SK-MEL-5 (cell line): ENCODE data around the gene NTRK2. TPM values are rescaled to one million over a fixed set of nuclear protein-coding genes. Genes with fewer than 3 reads are reported as not detected.
A peak's percentile ranks its signal among the peaks of the same experiment; 100 is the strongest.
"Not testable (repeated sequence)": the region's sequence is repeated elsewhere in the genome, so short reads cannot be mapped to it uniquely, and the experiment has no call there.

Source experiments
- DNase-seq: peaks from one replicate; pipeline ENCODE4 v3.0.0-alpha.2; 2016; ENCODE audit warnings: low read depth, low spot score
- in situ Hi-C: cut with HindIII; loops from 2 replicates; pipeline ENCODE4 v1.10.0; 2016; ENCODE audit warnings: low sequenced_read_pairs, high pct_unique_total_duplicates, low pct_unique_long_range_greater_than_20kb
- total RNA-seq: library from RNA; depleted of rRNA; stranded (reverse); fragments of >200 nt; shearing (Covaris generic); gene quantifications from 2 replicates; pipeline ENCODE4 v1.2.3, GENCODE V29; 2014

Gene NTRK2
- total RNA-seq, 1 experiment from 2014 or later, result 1.0 TPM

- in situ Hi-C loops, result no loop called here
- DNase-seq, result no peak
Observed at GRCh38 chr9:84874022-84874421, 204.5 kb downstream of the NTRK2 start.

- DNase-seq, result peak; percentile 11
- in situ Hi-C loops, result no loop called here
Observed at GRCh38 chr9:84874596-84874995, 205.1 kb downstream of the NTRK2 start.

GRCh38 chr9:84875193-84875592, 205.7 kb downstream of the NTRK2 start:
- in situ Hi-C loops, result no loop called here

DNA sequence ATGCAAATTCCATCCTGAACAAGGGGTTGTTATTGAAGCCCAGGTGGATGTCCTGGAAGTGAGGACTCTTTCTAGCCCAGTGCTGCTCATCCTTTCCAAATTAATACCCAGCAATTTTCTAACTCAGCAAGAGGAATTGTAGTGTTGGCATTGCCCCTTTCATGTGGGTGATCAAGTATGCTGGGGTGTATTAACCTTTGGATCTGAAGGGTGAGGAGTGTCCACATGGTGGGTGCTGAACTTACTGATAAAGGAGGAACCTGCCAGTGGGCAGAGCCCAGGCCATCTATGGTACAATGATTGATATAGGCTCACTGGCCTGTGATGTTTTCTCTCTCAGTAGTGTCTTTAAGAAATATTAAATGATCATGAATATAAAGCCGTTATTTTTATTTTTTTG, 210.1 kb downstream of the NTRK2 start:
- in situ Hi-C loops, result no loop called here
- DNase-seq, result no peak

More at GRCh38 chr9:84875193-84875592, 205.7 kb downstream of the NTRK2 start:
- DNase-seq, result peak; percentile 53

- in situ Hi-C loops, result no loop called here
Observed at GRCh38 chr9:84880835-84881234, 211.3 kb downstream of the NTRK2 start.

GRCh38 chr9:84886866-84887265, 217.3 kb downstream of the NTRK2 start:
- in situ Hi-C loops, result no loop called here
- no peak for DNase-seq

More at GRCh38 chr9:84880835-84881234, 211.3 kb downstream of the NTRK2 start:
- no peak for DNase-seq

DNA sequence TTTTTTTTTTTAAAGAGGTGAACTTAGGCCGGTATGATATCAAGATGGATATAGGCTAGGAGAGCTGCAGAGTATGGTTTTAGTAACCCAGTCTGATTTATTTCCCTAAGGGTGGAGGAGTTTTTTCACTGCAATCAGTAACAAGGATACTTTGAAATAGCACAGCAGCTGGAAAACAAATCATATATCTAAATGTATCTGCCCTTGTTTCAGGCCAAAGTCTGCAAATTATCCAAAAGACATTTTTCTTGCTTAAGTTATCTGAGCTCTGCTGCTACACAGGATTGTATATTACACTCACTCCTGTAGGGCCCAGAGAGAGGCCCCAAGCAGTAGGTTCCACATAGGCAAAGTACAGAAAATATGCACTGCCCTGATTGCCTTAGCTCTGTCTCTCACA, 222.4 kb downstream of the NTRK2 start:
- in situ Hi-C loops, result no loop called here

GRCh38 chr9:84893419-84894128, 224.0 kb downstream of the NTRK2 start:
- DNase-seq, result no peak
- in situ Hi-C loops, result no loop called here

More for the DNA sequence above, 222.4 kb downstream of the NTRK2 start:
- DNase-seq, result no peak

DNA sequence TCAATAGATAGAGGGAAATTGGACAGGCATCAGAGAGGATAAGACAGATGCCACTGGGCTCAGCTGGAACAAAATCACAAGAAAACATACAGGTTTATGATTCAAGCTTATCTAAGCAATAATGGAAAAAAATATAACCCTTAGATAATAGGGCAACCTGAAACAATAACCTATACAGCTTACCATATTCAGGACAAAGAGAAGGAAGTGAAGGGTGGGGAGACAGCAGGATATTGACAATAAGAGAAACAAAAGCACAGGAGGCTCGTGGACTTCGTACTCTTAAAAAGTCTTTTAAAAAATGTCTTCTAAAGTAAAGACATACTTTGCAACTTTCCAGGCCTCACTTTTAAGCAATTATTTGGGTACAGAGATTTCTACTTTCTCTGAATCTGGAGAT, 225.3 kb downstream of the NTRK2 start:
- in situ Hi-C loops, result no loop called here
- no peak for DNase-seq

GRCh38 chr9:84897362-84898094, 228.0 kb downstream of the NTRK2 start:
- no peak for DNase-seq
- in situ Hi-C loops, result no loop called here

DNA sequence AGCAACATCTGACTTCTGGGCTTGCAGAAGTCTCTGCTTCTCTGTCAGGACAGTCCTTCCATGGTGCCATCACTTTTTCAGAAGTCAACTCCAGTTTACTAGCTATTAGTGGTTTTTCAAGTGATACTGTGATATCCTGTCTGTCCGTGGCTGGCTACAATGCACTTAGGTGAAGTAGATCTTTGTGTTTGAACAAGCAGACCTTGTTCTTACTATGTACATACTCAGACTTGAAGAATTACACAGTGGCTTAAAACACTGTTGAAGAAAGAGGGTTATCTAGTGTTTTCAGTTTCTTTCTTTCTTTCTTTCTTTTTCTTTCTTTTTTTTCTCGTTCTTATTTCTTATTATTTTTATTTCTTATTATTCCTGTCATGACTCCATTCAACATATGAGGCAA, 228.7 kb downstream of the NTRK2 start:
- DNase-seq, result peak; percentile 12

GRCh38 chr9:84898618-84899017, 229.1 kb downstream of the NTRK2 start:
- DNase-seq, in situ Hi-C loops: not testable (repeated sequence)

More for the DNA sequence above, 228.7 kb downstream of the NTRK2 start:
- in situ Hi-C loops, result no loop called here

DNA sequence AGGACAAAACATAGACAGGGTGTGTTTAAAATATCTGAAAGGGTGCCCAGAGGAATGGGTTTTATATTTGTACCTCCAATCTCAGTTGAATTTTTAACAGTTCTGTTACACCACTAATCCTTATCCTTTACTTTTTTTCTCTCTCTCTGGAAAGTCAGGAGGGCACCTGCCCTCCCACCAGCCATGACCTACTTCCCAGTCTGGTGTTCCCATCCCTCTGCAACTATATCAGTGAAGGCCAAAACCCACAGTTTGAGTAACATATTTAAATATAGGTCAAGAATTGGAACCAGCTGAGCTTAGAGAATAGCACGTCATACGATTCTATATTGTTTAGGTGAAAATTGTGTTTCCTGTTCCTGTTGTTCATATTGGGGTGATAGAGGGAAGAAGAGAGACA, 229.8 kb downstream of the NTRK2 start:
- DNase-seq, result no peak
- in situ Hi-C loops, result no loop called here

DNA sequence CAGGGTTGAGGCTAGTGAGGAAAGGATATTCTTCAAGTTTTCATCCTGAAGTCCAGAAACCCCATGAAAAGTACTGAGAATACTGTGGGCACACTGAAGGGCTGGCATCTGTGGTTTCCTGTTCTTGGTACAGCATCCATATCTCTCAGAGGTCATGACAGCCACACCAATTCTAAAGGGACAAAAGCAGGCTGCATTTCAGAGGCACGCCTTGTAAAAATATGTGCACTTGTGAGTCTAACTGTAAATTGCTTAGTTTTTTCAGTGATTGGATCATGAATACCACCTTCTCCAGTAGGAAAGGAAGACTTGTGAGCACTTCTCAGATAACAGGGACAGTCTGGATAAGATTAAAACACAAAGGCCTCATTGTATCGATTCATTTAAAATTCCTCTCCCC, 230.9 kb downstream of the NTRK2 start:
- DNase-seq, result no peak
- in situ Hi-C loops, result no loop called here

GRCh38 chr9:84903963-84904362, 234.4 kb downstream of the NTRK2 start:
- DNase-seq, result no peak
- in situ Hi-C loops, result no loop called here

DNA sequence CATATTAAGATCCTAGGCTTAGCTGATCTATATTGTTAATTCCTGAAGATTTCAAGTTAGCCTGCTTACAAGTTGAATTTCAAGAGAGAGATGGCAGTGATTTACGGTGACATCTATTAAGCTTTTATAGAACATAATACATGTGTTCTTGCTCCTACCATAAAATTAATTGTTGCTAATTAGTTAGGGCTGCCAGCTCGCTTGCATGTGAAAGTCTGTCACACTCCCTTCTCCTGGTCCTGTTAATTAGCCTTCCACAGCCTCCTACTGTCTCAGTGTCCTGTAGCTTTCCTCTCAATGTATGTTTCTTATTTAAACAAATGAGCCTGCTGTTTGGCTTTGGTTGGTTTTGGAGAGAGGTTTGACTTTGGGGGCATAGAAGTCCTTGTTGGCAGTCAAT, 247.2 kb downstream of the NTRK2 start:
- no peak for DNase-seq
- in situ Hi-C loops, result no loop called here

DNA sequence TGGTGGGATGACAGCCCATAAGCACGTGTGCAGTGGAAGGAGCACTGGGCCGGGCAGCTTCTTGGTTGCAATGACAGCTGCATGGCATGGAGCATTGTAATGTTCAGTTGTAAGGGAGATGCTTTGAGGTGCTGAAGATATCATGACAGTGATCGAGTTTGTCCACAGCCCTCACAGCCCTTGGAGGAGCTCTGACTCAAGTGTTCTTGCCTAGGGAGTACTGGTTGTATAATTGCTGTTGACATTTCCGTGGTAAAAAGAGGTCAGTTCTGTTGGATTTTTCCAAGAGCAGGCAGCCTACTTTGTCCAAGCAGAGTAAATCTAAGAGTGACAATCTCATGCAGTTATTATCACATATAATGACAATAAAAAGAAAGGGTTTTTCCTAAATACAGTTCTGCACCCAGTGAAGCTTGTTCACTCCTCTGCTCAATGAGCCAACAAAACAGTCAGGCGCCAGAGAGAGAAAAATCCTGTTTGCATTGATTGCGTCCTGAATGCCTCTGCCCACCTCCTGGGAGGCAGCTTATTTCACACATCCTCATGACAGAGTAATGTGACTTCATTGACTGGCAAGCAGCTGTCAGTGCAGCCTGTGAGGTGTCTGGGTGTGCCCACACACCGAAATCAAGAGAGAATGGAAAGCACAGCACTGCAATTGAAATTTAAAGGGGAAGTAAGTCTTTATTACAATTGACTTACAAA, 248.0 kb downstream of the NTRK2 start:
- in situ Hi-C loops, result no loop called here
- DNase-seq, result peak; percentile 38

DNA sequence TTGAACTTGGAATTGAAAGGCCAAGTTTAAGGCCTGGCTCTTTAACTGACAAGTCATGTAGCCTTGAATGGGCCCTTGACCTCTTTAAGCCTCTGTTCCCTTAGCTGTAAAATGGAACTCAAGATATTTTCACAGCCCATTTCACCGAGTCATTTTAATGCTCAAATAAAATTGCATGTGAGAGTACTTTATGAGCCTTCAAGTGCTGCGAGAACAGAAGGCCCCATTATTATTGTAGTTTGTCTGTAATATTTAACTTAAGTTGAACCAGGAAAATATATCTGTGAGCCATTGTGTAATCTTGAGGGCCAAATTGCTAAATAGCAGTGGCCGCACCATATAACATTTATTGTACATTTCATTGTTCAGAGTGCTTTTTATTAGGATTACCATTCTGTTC, 249.9 kb downstream of the NTRK2 start:
- peak; percentile 11 for DNase-seq
- in situ Hi-C loops, result no loop called here
